Activated CD4-positive, alpha-beta T cell treated with anti-CD3 and anti-CD28 coated beads, Interleukin-2, amount 50 U/mL, for 48 hours (primary cell): Measurements from ENCODE around the gene FAM98A.

ENCODE experiments used
- DNase-seq, 2 experiments: peaks; one replicate each; pipeline ENCODE4 v3.0.0-alpha.2; 2020

The FAM98A gene

GRCh38 chr2:33599175-33599942, at the start of gene FAM98A:
FAM98A (minus strand) TSS chr2:33599299; CDS start chr2:33599221, 78 bp downstream.
- peak; percentile 99 for DNase-seq

GRCh38 chr2:33645861-33646260, 46.8 kb upstream of the FAM98A start:
- DNase-seq = no peak

GRCh38 chr2:33644215-33644614, 45.1 kb upstream of the FAM98A start:
- no peak for DNase-seq

- DNase-seq = no peak
These were observed 36.9 kb upstream of the FAM98A start for GRCh38 chr2:33636001-33636400.

- no peak for DNase-seq
These were observed 35.3 kb upstream of the FAM98A start for GRCh38 chr2:33634261-33634910.

GRCh38 chr2:33633315-33633714, 34.2 kb upstream of the FAM98A start:
- no peak for DNase-seq

- no peak for DNase-seq
These were observed 33.7 kb upstream of the FAM98A start for GRCh38 chr2:33632831-33633230.

GRCh38 chr2:33628031-33628827, 29.1 kb upstream of the FAM98A start:
- DNase-seq = no peak

- no peak for DNase-seq
These were observed 19.9 kb upstream of the FAM98A start for GRCh38 chr2:33619028-33619427.

GRCh38 chr2:33617989-33618388, 18.9 kb upstream of the FAM98A start:
- no peak for DNase-seq

GRCh38 chr2:33617401-33617800, 18.3 kb upstream of the FAM98A start:
- DNase-seq = no peak

- DNase-seq = no peak
These were observed 17.8 kb upstream of the FAM98A start for GRCh38 chr2:33616873-33617272.

GRCh38 chr2:33614190-33614589, 15.1 kb upstream of the FAM98A start:
- no peak for DNase-seq

GRCh38 chr2:33607905-33608304, 8.8 kb upstream of the FAM98A start:
- no peak for DNase-seq

GRCh38 chr2:33607251-33607721, 8.2 kb upstream of the FAM98A start:
- no peak for DNase-seq

- no peak for DNase-seq
These were observed 7.5 kb upstream of the FAM98A start for GRCh38 chr2:33606622-33607021.

GRCh38 chr2:33606100-33606499, 7.0 kb upstream of the FAM98A start:
- no peak for DNase-seq

GRCh38 chr2:33605056-33605455, 6.0 kb upstream of the FAM98A start:
- no peak for DNase-seq

GRCh38 chr2:33603416-33603815, 4.3 kb upstream of the FAM98A start:
- DNase-seq = no peak

- no peak for DNase-seq
These were observed 3.2 kb upstream of the FAM98A start for GRCh38 chr2:33602201-33602830.

GRCh38 chr2:33599943-33600192, 769 bp upstream of the FAM98A start:
- DNase-seq = no peak

- peak; percentile 54 to 65 for DNase-seq
These were observed 431 bp downstream of the FAM98A start for GRCh38 chr2:33598561-33599174.

GRCh38 chr2:33597026-33597425, 2.1 kb downstream of the FAM98A start:
- DNase-seq = no peak
